Trophoblast cell (in vitro differentiated cells and primary cell): ENCODE data around the gene MCEE.
A peak's percentile ranks its signal among the peaks of the same experiment; 100 is the strongest.
"Not testable (repeated sequence)": the region's sequence is repeated elsewhere in the genome, so short reads cannot be mapped to it uniquely, and the experiment has no call there.

Source experiments
- DNase-seq, 2 donors: peaks; one replicate each; pipeline ENCODE4 v3.0.0-alpha.2; 2016
- H2AFZ ChIP-seq: 2 replicates; pipeline ENCODE4 v1.6.1; 2013; ENCODE audit warnings: low read length, moderate library complexity, mild to moderate bottlenecking; ENCODE audit not compliant: insufficient read depth, poor library complexity
- H2AK5ac ChIP-seq: 2 replicates; pipeline ENCODE4 v1.6.1; 2013; ENCODE audit warnings: mild to moderate bottlenecking, low read length
- H2BK120ac ChIP-seq: 2 replicates; pipeline ENCODE4 v1.6.1; 2013; ENCODE audit warnings: low read length, mild to moderate bottlenecking, moderate library complexity; ENCODE audit not compliant: insufficient read depth, poor library complexity
- H2BK12ac ChIP-seq: 2 replicates; pipeline ENCODE4 v1.6.1; 2013; ENCODE audit warnings: mild to moderate bottlenecking, low read length, moderate library complexity
- H2BK5ac ChIP-seq: 2 replicates; pipeline ENCODE4 v1.6.1; 2013; ENCODE audit warnings: low read length, low read depth, moderate library complexity, mild to moderate bottlenecking; ENCODE audit not compliant: poor library complexity
- H3K14ac ChIP-seq: 2 replicates; pipeline ENCODE4 v1.6.1; 2013; ENCODE audit warnings: mild to moderate bottlenecking, low read length
- H3K18ac ChIP-seq: 2 replicates; pipeline ENCODE4 v1.6.1; 2013; ENCODE audit warnings: mild to moderate bottlenecking, low read length
- H3K23ac ChIP-seq: 2 replicates; pipeline ENCODE4 v1.6.1; 2013; ENCODE audit warnings: low read length
- H3K27ac ChIP-seq: 2 replicates; pipeline ENCODE4 v1.5.1; 2013; ENCODE audit warnings: low read depth, mild to moderate bottlenecking, inconsistent platforms, low read length, moderate library complexity
- H3K27me3 ChIP-seq: 2 replicates; pipeline ENCODE4 v1.6.1; 2013; ENCODE audit warnings: inconsistent platforms, mild to moderate bottlenecking, low read length, moderate library complexity; ENCODE audit not compliant: insufficient read depth
- H3K36me3 ChIP-seq, 2 experiments: 1 replicate in 1 of 2; 2 replicates in 1 of 2; pipeline ENCODE4 v1.6.1; 2013; ENCODE audit warnings: low read length in 2 of 2, mild to moderate bottlenecking in 2 of 2, moderate library complexity in 1 of 2; ENCODE audit not compliant: insufficient read depth in 2 of 2, control insufficient read depth in 1 of 2
- H3K4ac ChIP-seq: 2 replicates; pipeline ENCODE4 v1.6.1; 2013; ENCODE audit warnings: low read depth, mild to moderate bottlenecking, low read length, moderate library complexity
- H3K4me1 ChIP-seq, 2 experiments: 1 replicate in 1 of 2; 2 replicates in 1 of 2; pipeline ENCODE4 v1.6.1; 2013; ENCODE audit warnings: low read length in 2 of 2, mild to moderate bottlenecking in 2 of 2, moderate library complexity in 1 of 2; ENCODE audit not compliant: insufficient read depth in 2 of 2, control insufficient read depth in 1 of 2
- H3K4me2 ChIP-seq: 2 replicates; pipeline ENCODE4 v1.6.1; 2013; ENCODE audit warnings: inconsistent platforms, mild to moderate bottlenecking, low read length, moderate library complexity
- H3K4me3 ChIP-seq: 2 replicates; pipeline ENCODE4 v1.5.1; 2013; ENCODE audit warnings: mild to moderate bottlenecking, low read depth, low read length, inconsistent platforms
- H3K79me1 ChIP-seq: one replicate; pipeline ENCODE4 v1.6.1; 2013; ENCODE audit warnings: low read length
- H3K79me2 ChIP-seq: 2 replicates; pipeline ENCODE4 v1.6.1; 2013; ENCODE audit warnings: low read length, mild to moderate bottlenecking; ENCODE audit not compliant: control insufficient read depth, insufficient read depth, poor library complexity
- H3K9ac ChIP-seq: 2 replicates; pipeline ENCODE4 v1.6.1; 2013; ENCODE audit warnings: mild to moderate bottlenecking, low read length
- H3K9me3 ChIP-seq: 2 replicates; pipeline ENCODE4 v1.6.1; 2013; ENCODE audit warnings: low read depth, mild to moderate bottlenecking, control low read depth, inconsistent platforms, low read length; ENCODE audit not compliant: insufficient read depth
- H4K12ac ChIP-seq: 2 replicates; pipeline ENCODE4 v1.6.1; 2013; ENCODE audit warnings: low read depth, mild to moderate bottlenecking, low read length, moderate library complexity
- H4K8ac ChIP-seq: 2 replicates; pipeline ENCODE4 v1.6.1; 2013; ENCODE audit warnings: low read depth, mild to moderate bottlenecking, low read length, moderate library complexity
- H4K91ac ChIP-seq: one replicate; pipeline ENCODE4 v1.6.1; 2013; ENCODE audit warnings: low read depth, mild to moderate bottlenecking, low read length, moderate library complexity
- WGBS: extraction: QIAGEN DNeasy Blood & Tissue Kit; methylation state at CpG from one replicate; pipeline ENCODE4 v1.1.7; 2013; ENCODE audit warnings: missing lambda C conversion rate; ENCODE audit not compliant: insufficient read length, insufficient coverage; ENCODE audit errors: extremely low coverage; 5-methylcytosine and 5-hydroxymethylcytosine counted together

Gene MCEE

GRCh38 chr2:71108091-71108490 lies 21.9 kb downstream of the MCEE start:
- H3K79me2 ChIP-seq, result no peaks in the 10 kb centered on the region
- H3K4me1 ChIP-seq, result no peaks in the 10 kb centered on the region
- no peak overlapping the region for H2AFZ ChIP-seq
- H2AK5ac ChIP-seq, result no peak overlapping the region
- H3K36me3 ChIP-seq, result no peaks in the 10 kb centered on the region
- H3K4me3 ChIP-seq, result no peak overlapping the region
- H3K27ac ChIP-seq, result no peak overlapping the region
- no peak overlapping the region for H4K91ac ChIP-seq
- no peaks in the 10 kb centered on the region for H3K9me3 ChIP-seq
- H3K14ac ChIP-seq, result no peak overlapping the region
- H3K23ac ChIP-seq, result no peak overlapping the region
- no peak overlapping the region for H3K18ac ChIP-seq
- no peaks in the 10 kb centered on the region for H3K27me3 ChIP-seq
- no peak overlapping the region for H2BK120ac ChIP-seq
- no peak overlapping the region for H3K9ac ChIP-seq
- no peaks in the 10 kb centered on the region for H3K79me1 ChIP-seq
- no CpG with 5 or more reads among the region's 2 CpGs for WGBS
- H3K4me2 ChIP-seq, result no peak overlapping the region
- DNase-seq, result no peak
- H3K4ac ChIP-seq, result no peak overlapping the region
- H4K12ac ChIP-seq, result no peak overlapping the region
- H4K8ac ChIP-seq, result no peak overlapping the region
- H2BK12ac ChIP-seq, result no peak overlapping the region
- H2BK5ac ChIP-seq, result no peak overlapping the region

GRCh38 chr2:71106463-71106862 lies 23.6 kb downstream of the MCEE start:
- H3K79me1 ChIP-seq, result not testable (repeated sequence)

GRCh38 chr2:71103809-71104208 lies 26.2 kb downstream of the MCEE start:
- H2AK5ac ChIP-seq, result no peak overlapping the region
- H3K36me3 ChIP-seq, result no peaks in the 10 kb centered on the region
- peaks cover 2 to 3% of the 10 kb centered on the region in 2 experiments for H3K4me1 ChIP-seq

More at GRCh38 chr2:71106463-71106862, 23.6 kb downstream of the MCEE start:
- not testable (repeated sequence) for H2BK5ac ChIP-seq, H4K8ac ChIP-seq, H3K27me3 ChIP-seq, H3K9ac ChIP-seq, H2BK12ac ChIP-seq, H3K79me2 ChIP-seq, H4K91ac ChIP-seq, H4K12ac ChIP-seq, H3K4me2 ChIP-seq, H3K36me3 ChIP-seq, H3K9me3 ChIP-seq, H3K4me1 ChIP-seq, H2BK120ac ChIP-seq, H3K14ac ChIP-seq, H3K23ac ChIP-seq, H3K27ac ChIP-seq, H3K4ac ChIP-seq, H2AFZ ChIP-seq, H3K4me3 ChIP-seq, H2AK5ac ChIP-seq, H3K18ac ChIP-seq
- DNase-seq, result peak in 1 of 2 donors; percentile 26
- WGBS, result no CpG with 5 or more reads among the region's 6 CpGs

GRCh38 chr2:71102981-71103681 lies 26.9 kb downstream of the MCEE start:
- H3K4me2 ChIP-seq, result no peak overlapping the region
- H2BK5ac ChIP-seq, result no peak overlapping the region
- peaks cover 1% of the 10 kb centered on the region for H3K79me1 ChIP-seq
- H3K79me2 ChIP-seq, result no peaks in the 10 kb centered on the region
- H3K23ac ChIP-seq, result no peak overlapping the region
- H4K8ac ChIP-seq, result no peak overlapping the region
- no peak overlapping the region for H2BK12ac ChIP-seq
- no peak overlapping the region for H3K4me3 ChIP-seq
- no peaks in the 10 kb centered on the region for H3K36me3 ChIP-seq
- no peak overlapping the region for H3K4ac ChIP-seq
- no peak overlapping the region for H3K14ac ChIP-seq
- H3K4me1 ChIP-seq, result peaks cover 2 to 3% of the 10 kb centered on the region in 2 experiments
- H3K9ac ChIP-seq, result no peak overlapping the region
- no peaks in the 10 kb centered on the region for H3K27me3 ChIP-seq
- H4K12ac ChIP-seq, result no peak overlapping the region
- no peak overlapping the region for H3K27ac ChIP-seq
- no peak overlapping the region for H2BK120ac ChIP-seq
- no CpG with 5 or more reads among the region's 6 CpGs for WGBS
- DNase-seq, result peak in 1 of 2 donors; percentile 49
- no peak overlapping the region for H3K18ac ChIP-seq
- H2AK5ac ChIP-seq, result no peak overlapping the region
- H2AFZ ChIP-seq, result no peak overlapping the region
- H4K91ac ChIP-seq, result no peak overlapping the region
- no peaks in the 10 kb centered on the region for H3K9me3 ChIP-seq

More at GRCh38 chr2:71103809-71104208, 26.2 kb downstream of the MCEE start:
- no CpG with 5 or more reads among the region's 5 CpGs for WGBS
- H3K79me1 ChIP-seq, result peaks cover 1% of the 10 kb centered on the region
- DNase-seq, result no peak
- no peak overlapping the region for H3K4me2 ChIP-seq
- H3K9me3 ChIP-seq, result no peaks in the 10 kb centered on the region
- H3K4me3 ChIP-seq, result no peak overlapping the region
- H2BK12ac ChIP-seq, result no peak overlapping the region
- no peak overlapping the region for H2AFZ ChIP-seq
- no peak overlapping the region for H3K4ac ChIP-seq
- no peak overlapping the region for H2BK5ac ChIP-seq
- H4K12ac ChIP-seq, result no peak overlapping the region
- no peak overlapping the region for H3K18ac ChIP-seq
- no peak overlapping the region for H4K8ac ChIP-seq
- H3K79me2 ChIP-seq, result no peaks in the 10 kb centered on the region
- H4K91ac ChIP-seq, result no peak overlapping the region
- H3K27me3 ChIP-seq, result no peaks in the 10 kb centered on the region
- no peak overlapping the region for H3K14ac ChIP-seq
- H2BK120ac ChIP-seq, result no peak overlapping the region
- no peak overlapping the region for H3K23ac ChIP-seq
- no peak overlapping the region for H3K27ac ChIP-seq
- no peak overlapping the region for H3K9ac ChIP-seq
